Nephron progenitor cell (in vitro differentiated cells): ENCODE data around the gene DSCAM.

Source experiments
- DNase-seq: peaks from one replicate; pipeline ENCODE4 v3.0.0; 2021
- H3K27ac Mint-ChIP-seq: 2 replicates; pipeline ENCODE4 v1.8.0; 2021; ENCODE audit warnings: mild to moderate bottlenecking, moderate library complexity, mixed read lengths
- H3K27me3 Mint-ChIP-seq: 2 replicates; pipeline ENCODE4 v1.8.0; 2021; ENCODE audit warnings: mild to moderate bottlenecking, low read depth, mixed read lengths; ENCODE audit not compliant: poor library complexity
- H3K36me3 Mint-ChIP-seq: 2 replicates; pipeline ENCODE4 v1.8.0; 2021; ENCODE audit warnings: low read depth, mixed read lengths
- H3K4me1 Mint-ChIP-seq: 2 replicates; pipeline ENCODE4 v1.8.0; 2021; ENCODE audit warnings: mixed read lengths
- H3K4me3 Mint-ChIP-seq: 2 replicates; pipeline ENCODE4 v1.8.0; 2021; ENCODE audit warnings: mild to moderate bottlenecking, moderate library complexity, mixed read lengths
- H3K9me3 Mint-ChIP-seq: 2 replicates; pipeline ENCODE4 v1.8.0; 2021; ENCODE audit warnings: mild to moderate bottlenecking, moderate library complexity, mixed read lengths
- TF ChIP-seq, protein P1 (sequence below): fragments of 200-600 bp; sonication (generic); IDR thresholded peaks from 2 replicates; pipeline ENCODE4 v1.5.0; 2021; ENCODE audit warnings: antibody characterized with exemption

DSCAM gene

DNA sequence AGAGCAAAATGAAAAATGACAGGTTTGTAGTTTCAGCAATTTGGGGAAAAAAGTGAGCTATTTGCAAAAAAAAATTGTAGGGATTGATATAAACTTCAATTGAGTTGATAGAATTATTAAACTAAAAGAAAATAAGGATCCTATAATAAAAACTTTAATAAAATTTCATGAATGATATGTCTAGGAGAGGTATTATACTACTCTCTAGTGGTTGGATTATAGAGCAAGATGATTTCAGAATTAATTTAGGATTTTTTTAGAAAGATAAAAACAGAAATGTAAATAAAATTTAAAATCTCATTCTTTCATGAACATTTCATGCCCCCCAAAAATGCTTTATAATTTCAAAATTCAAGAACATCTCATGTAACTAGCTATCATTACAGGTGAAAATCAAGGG lies 430.4 kb downstream of the DSCAM start:
- TF ChIP-seq, protein P1, sequence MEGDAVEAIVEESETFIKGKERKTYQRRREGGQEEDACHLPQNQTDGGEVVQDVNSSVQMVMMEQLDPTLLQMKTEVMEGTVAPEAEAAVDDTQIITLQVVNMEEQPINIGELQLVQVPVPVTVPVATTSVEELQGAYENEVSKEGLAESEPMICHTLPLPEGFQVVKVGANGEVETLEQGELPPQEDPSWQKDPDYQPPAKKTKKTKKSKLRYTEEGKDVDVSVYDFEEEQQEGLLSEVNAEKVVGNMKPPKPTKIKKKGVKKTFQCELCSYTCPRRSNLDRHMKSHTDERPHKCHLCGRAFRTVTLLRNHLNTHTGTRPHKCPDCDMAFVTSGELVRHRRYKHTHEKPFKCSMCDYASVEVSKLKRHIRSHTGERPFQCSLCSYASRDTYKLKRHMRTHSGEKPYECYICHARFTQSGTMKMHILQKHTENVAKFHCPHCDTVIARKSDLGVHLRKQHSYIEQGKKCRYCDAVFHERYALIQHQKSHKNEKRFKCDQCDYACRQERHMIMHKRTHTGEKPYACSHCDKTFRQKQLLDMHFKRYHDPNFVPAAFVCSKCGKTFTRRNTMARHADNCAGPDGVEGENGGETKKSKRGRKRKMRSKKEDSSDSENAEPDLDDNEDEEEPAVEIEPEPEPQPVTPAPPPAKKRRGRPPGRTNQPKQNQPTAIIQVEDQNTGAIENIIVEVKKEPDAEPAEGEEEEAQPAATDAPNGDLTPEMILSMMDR = no peak
- DNase-seq = no peak
- H3K27me3 Mint-ChIP-seq = peaks cover 8% of the 10 kb centered on the region
- peaks cover 45% of the 10 kb centered on the region for H3K9me3 Mint-ChIP-seq
- no peak overlapping the region for H3K4me3 Mint-ChIP-seq
- peaks cover 11% of the 10 kb centered on the region for H3K4me1 Mint-ChIP-seq
- H3K27ac Mint-ChIP-seq = no peak overlapping the region
- H3K36me3 Mint-ChIP-seq = peaks cover 18% of the 10 kb centered on the region

DNA sequence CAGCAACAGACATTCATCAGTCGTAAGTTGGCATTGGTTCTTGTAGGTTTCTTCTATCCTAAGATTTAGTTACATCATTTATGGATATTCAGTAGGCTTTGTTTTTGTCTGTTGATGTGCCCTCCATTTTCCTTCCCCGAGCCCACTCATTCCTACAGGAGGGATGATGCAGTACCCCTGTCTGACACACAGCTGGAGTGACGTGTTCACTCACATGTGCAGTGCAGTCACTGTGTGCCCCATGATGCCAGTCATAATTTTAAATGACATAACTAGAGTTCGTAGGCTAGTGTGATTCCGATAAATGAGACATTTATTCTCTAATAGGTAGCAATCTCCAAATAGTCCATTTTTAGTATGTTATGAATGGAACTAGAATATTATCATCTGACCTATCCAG lies 438.4 kb downstream of the DSCAM start:
- no peak overlapping the region for H3K27ac Mint-ChIP-seq
- H3K36me3 Mint-ChIP-seq = no peaks in the 10 kb centered on the region
- DNase-seq = no peak
- H3K4me3 Mint-ChIP-seq = no peak overlapping the region
- H3K27me3 Mint-ChIP-seq = peaks cover 3% of the 10 kb centered on the region
- TF ChIP-seq, protein P1 = no peak
- H3K9me3 Mint-ChIP-seq = peaks cover 24% of the 10 kb centered on the region
- peaks cover 11% of the 10 kb centered on the region for H3K4me1 Mint-ChIP-seq

DNA sequence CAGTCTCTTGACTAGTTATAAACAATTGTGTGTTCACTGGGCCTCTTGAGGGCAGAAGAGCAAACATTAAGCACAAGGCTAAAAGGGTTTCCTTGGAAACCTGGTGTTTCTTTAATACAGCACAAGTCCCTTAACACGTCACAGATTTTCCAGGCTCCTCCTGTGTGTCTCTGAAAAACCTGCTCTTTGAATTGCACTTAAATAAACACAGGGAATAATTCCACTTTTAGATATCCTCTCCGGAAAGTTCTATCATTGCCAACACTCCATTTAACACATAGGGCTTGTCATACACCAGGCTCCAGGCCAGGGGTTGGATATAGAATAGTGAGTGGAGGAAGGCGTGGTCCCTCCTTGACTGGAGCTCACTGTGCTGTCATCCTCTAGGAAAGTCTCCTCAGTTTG lies 442.6 kb downstream of the DSCAM start:
- peaks cover 27% of the 10 kb centered on the region for H3K9me3 Mint-ChIP-seq
- peaks cover 11% of the 10 kb centered on the region for H3K4me1 Mint-ChIP-seq
- DNase-seq = no peak
- no peaks in the 10 kb centered on the region for H3K36me3 Mint-ChIP-seq
- TF ChIP-seq, protein P1 = no peak
- H3K27me3 Mint-ChIP-seq = peaks cover 3% of the 10 kb centered on the region
- no peak overlapping the region for H3K27ac Mint-ChIP-seq
- no peak overlapping the region for H3K4me3 Mint-ChIP-seq

DNA sequence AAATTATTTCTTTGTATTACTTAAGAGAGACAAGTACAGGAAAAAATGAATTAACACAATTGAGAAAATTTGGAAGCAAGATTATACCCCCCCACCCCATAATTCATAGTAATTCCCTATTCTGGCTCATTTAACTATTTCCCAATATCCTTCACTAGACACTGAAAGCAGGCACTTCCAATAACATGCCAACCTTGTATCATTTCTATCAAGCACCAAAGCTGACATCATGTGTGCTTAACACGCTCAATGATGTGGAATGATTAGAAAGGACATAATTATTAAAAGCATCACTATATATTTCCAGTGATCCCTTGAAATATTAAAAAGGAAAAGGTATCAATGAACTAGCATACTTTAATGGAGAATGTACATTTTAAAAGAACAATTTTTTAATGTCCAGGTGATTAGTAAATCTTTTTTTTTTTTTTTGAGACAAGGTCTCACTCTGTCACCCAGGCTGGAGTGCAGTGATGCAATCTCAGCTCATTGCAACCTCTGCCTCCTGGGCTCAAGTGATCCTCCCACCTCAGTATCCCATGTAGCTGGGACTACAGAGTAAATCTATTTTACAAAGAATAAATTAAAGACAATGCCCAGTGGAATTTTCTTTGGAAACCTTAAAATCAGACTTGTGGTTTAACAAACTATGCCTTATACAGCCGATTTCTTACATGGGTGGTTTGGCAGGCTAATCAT lies 443.9 kb downstream of the DSCAM start:
- Mint-ChIP-seq H3K36me3 (no peaks in the 10 kb centered on the region), H3K4me1 (peaks cover 11% of the 10 kb centered on the region), H3K9me3 (peaks cover 27% of the 10 kb centered on the region), H3K27me3 (peaks cover 3% of the 10 kb centered on the region), H3K27ac (no peak overlapping the region), H3K4me3 (no peak overlapping the region)
- TF ChIP-seq, protein P1 = no peak
- DNase-seq = no peak

DNA sequence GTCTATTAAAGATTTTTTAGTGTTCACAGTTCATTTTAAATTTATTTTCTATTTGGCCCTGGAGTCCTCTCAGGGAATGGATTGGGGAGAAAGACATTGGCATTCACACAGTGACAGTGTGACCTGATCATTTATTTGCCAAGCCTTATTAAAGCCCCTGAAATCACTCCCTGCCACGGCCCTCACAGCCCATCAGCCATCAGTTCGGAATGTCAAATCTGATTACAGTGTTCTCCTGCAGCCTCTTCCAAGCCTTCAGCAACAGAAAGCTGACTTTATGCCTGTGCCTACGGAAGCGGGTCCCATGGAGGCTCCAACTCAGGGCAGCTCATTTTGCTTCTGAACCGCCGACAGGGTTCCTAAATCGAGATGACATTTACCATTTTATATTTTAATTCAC lies 451.2 kb downstream of the DSCAM start:
- Mint-ChIP-seq H3K4me3 (no peak overlapping the region), H3K27ac (no peak overlapping the region), H3K36me3 (no peaks in the 10 kb centered on the region), H3K9me3 (no peaks in the 10 kb centered on the region), H3K27me3 (peaks cover 7% of the 10 kb centered on the region), H3K4me1 (no peaks in the 10 kb centered on the region)
- TF ChIP-seq, protein P1 = no peak
- no peak for DNase-seq

DNA sequence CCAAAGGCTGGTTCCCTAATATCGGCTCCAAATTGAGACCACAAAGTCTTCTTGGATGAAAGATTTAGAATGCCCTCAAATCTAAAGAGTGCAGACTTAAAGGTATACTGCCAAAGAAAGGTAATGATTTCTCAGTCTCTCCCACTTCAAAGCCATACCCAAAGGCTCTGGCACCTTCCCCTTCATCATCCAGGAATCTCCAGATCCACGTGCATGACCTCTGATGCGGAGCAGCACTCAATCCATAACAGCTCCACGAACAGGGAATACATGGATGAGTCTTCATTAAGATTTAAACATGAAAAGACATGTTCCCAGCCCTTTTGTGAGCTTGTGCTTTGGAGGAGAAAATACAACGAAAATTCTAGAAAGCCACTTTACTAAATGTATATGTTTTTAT lies 453.9 kb downstream of the DSCAM start:
- no peaks in the 10 kb centered on the region for H3K4me1 Mint-ChIP-seq
- DNase-seq = no peak
- H3K27ac Mint-ChIP-seq = no peak overlapping the region
- H3K9me3 Mint-ChIP-seq = no peaks in the 10 kb centered on the region
- peaks cover 7% of the 10 kb centered on the region for H3K27me3 Mint-ChIP-seq
- no peak overlapping the region for H3K4me3 Mint-ChIP-seq
- H3K36me3 Mint-ChIP-seq = no peaks in the 10 kb centered on the region
- TF ChIP-seq, protein P1 = no peak
